ENCODE data around the gene NRXN3.
"Not testable (repeated sequence)": the region's sequence is repeated elsewhere in the genome, so short reads cannot be mapped to it uniquely, and the experiment has no call there.

The NRXN3 gene

GRCh38 chr14:78501909-78502308 lies 331.7 kb downstream of the NRXN3 start:
- DNase-seq = no peak

GRCh38 chr14:78508023-78508422 lies 337.9 kb downstream of the NRXN3 start:
- DNase-seq = no peak

GRCh38 chr14:78509516-78509915 lies 339.3 kb downstream of the NRXN3 start:
- no peak for DNase-seq

- DNase-seq = no peak
Observed at GRCh38 chr14:78512021-78512420, 341.8 kb downstream of the NRXN3 start.

- peak; percentile 27 for DNase-seq
Observed at GRCh38 chr14:78519863-78520262, 349.7 kb downstream of the NRXN3 start.

GRCh38 chr14:78524196-78524595 lies 354.0 kb downstream of the NRXN3 start:
- DNase-seq = no peak

- DNase-seq = no peak
Observed at GRCh38 chr14:78524766-78525165, 354.6 kb downstream of the NRXN3 start.

GRCh38 chr14:78530078-78530477 lies 359.9 kb downstream of the NRXN3 start:
- peak; percentile 7 for DNase-seq

- no peak for DNase-seq
Observed at GRCh38 chr14:78534141-78534540, 364.0 kb downstream of the NRXN3 start.

GRCh38 chr14:78535041-78535440 lies 364.9 kb downstream of the NRXN3 start:
- no peak for DNase-seq

- DNase-seq = not testable (repeated sequence)
Observed at GRCh38 chr14:78541788-78542187, 371.6 kb downstream of the NRXN3 start.

GRCh38 chr14:78543433-78543832 lies 373.3 kb downstream of the NRXN3 start:
- DNase-seq = no peak

- DNase-seq = no peak
Observed at GRCh38 chr14:78561074-78561473, 390.9 kb downstream of the NRXN3 start.

GRCh38 chr14:78566026-78566858 lies 396.1 kb downstream of the NRXN3 start:
- peak; percentile 80 for DNase-seq

GRCh38 chr14:78566859-78567172 lies 396.6 kb downstream of the NRXN3 start:
- no peak for DNase-seq

- DNase-seq = no peak
Observed at GRCh38 chr14:78567343-78567742, 397.2 kb downstream of the NRXN3 start.

- not testable (repeated sequence) for DNase-seq
Observed at GRCh38 chr14:78573736-78574135, 403.6 kb downstream of the NRXN3 start.

GRCh38 chr14:78576437-78577166 lies 406.4 kb downstream of the NRXN3 start:
- DNase-seq = no peak

- DNase-seq = no peak
Observed at GRCh38 chr14:78581229-78581628, 411.1 kb downstream of the NRXN3 start.

- no peak for DNase-seq
Observed at GRCh38 chr14:78586681-78587080, 416.5 kb downstream of the NRXN3 start.

- no peak for DNase-seq
Observed at GRCh38 chr14:78588906-78589305, 418.7 kb downstream of the NRXN3 start.

GRCh38 chr14:78592616-78593219 lies 422.5 kb downstream of the NRXN3 start:
- DNase-seq = no peak

GRCh38 chr14:78593949-78594348 lies 423.8 kb downstream of the NRXN3 start:
- no peak for DNase-seq

- DNase-seq = peak; percentile 4
Observed at GRCh38 chr14:78595797-78596196, 425.6 kb downstream of the NRXN3 start.

All from stimulated activated CD4-positive, alpha-beta T cell treated with anti-CD3 and anti-CD28 coated beads, Interleukin-15, amount 100 ng/mL, for 24 hours (primary cell).